Retinal pigment epithelial cell (primary cell): ENCODE results near the gene ZBTB47.

Experiments used
- DNase-seq: peaks from one replicate; pipeline ENCODE4 v3.0.0-alpha.2; 2010; ENCODE audit warnings: low read depth
- H3K4me3 ChIP-seq: 2 replicates; pipeline ENCODE4 v1.5.1; 2011; ENCODE audit warnings: mild to moderate bottlenecking, low read length, control low read depth, moderate library complexity
- TF ChIP-seq, protein P1 (sequence below): conservative IDR thresholded peaks from 2 replicates; pipeline ENCODE4 v1.5.1; 2011; ENCODE audit warnings: low read depth, low read length, control low read depth, inconsistent platforms

ZBTB47 gene

GRCh38 chr3:42665050-42665878, 11.8 kb downstream of the ZBTB47 start:
- DNase-seq = no peak
- TF ChIP-seq, protein P1, sequence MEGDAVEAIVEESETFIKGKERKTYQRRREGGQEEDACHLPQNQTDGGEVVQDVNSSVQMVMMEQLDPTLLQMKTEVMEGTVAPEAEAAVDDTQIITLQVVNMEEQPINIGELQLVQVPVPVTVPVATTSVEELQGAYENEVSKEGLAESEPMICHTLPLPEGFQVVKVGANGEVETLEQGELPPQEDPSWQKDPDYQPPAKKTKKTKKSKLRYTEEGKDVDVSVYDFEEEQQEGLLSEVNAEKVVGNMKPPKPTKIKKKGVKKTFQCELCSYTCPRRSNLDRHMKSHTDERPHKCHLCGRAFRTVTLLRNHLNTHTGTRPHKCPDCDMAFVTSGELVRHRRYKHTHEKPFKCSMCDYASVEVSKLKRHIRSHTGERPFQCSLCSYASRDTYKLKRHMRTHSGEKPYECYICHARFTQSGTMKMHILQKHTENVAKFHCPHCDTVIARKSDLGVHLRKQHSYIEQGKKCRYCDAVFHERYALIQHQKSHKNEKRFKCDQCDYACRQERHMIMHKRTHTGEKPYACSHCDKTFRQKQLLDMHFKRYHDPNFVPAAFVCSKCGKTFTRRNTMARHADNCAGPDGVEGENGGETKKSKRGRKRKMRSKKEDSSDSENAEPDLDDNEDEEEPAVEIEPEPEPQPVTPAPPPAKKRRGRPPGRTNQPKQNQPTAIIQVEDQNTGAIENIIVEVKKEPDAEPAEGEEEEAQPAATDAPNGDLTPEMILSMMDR = no peak
- no peak overlapping the region for H3K4me3 ChIP-seq

- TF ChIP-seq, protein P1 = no peak
- DNase-seq = no peak
- no peak overlapping the region for H3K4me3 ChIP-seq
Observed at GRCh38 chr3:42666022-42666421, 12.5 kb downstream of the ZBTB47 start.

DNA sequence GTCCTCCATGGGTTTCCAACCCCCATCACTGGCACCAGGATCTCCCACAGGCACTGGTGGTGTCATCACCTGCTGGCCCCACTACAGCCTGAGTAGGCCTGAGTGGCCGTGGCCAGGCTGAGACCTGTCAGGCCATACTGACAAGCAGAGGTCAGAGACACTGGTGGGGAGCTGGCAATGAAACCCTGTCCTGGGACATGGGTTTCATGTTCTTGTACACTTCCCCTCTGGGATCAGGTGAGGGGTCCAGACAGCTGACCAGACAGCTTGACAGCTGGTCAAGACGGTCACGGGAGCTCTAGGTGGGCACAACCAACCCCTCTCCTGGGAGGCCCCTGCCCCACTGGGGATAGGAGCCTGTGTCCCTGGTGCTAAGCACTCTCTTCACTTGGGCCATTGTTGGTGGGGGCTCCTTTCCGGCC, 13.1 kb downstream of the ZBTB47 start:
- TF ChIP-seq, protein P1 = no peak
- DNase-seq = no peak
- H3K4me3 ChIP-seq = no peak overlapping the region

GRCh38 chr3:42667096-42667522, 13.6 kb downstream of the ZBTB47 start:
- no peak for DNase-seq
- H3K4me3 ChIP-seq = no peak overlapping the region
- TF ChIP-seq, protein P1 = no peak

GRCh38 chr3:42667523-42668412, 14.3 kb downstream of the ZBTB47 start:
- DNase-seq = no peak
- TF ChIP-seq, protein P1 = no peak
- H3K4me3 ChIP-seq = no peak overlapping the region

DNA sequence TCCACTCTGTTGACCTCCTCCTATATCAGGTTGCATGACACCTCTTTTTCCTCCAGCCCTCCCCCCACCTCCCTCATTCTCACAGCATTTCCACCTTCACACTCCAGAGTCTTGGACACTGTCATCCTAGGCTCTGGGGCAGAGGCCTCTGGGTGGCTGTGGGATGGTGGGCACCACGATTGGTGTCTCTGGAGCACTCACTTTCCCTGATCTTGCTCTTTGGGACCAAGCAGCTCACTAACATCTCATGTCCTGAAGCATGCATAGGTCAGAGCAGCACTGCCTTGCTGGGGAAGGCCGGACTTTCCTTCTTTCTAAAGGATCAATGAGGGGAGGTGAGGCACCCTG, 14.9 kb downstream of the ZBTB47 start:
- TF ChIP-seq, protein P1 = no peak
- DNase-seq = no peak
- no peak overlapping the region for H3K4me3 ChIP-seq

DNA sequence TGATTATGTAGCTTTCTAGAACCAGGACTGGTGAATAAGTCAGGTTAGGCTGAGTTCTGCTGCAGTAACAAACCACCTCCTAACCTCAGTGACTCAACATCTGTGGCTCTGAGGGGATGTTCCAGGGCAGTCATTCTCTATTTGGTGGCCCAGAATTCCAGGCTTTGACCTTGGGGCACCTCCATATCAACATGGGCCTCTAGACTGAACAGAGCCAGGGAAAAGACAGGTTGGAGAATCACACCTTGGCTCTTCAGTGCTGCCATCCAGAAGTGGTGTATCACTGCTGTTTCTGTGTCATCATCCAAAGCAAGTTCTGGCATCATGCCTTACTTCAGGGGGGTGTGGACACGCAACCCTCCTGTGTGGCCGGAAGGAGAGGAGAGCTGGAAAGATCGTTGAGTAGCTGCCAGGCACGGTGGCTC, 15.3 kb downstream of the ZBTB47 start:
- DNase-seq = no peak
- H3K4me3 ChIP-seq = no peak overlapping the region
- TF ChIP-seq, protein P1 = no peak
